ENCODE results near the gene GLI2. TPM values are rescaled to one million over a fixed set of nuclear protein-coding genes. Genes with fewer than 3 reads are reported as not detected.

GLI2 gene
- total and polyA plus RNA-seq, 12 donors = 0.37 to 1.7 (median 1.0) TPM

- no peak overlapping the region for H3K4me3 ChIP-seq
- no peak for TF ChIP-seq CTCF (IDR thresholded peaks at IDR 0.05)
- DNase-seq (peak in 1 of 2 donors; percentile 60), ATAC-seq (no peak)
- 83 to 89% methylated on average over 8 of the region's 8 CpGs for WGBS, 2 donors
- H3K27ac ChIP-seq = peak overlapping the region in 1 of 10 donors; percentile 65
- H3K9me3 ChIP-seq = no peaks in the 10 kb centered on the region
- no peaks in the 10 kb centered on the region for H3K36me3 ChIP-seq
- intact Hi-C loops (cut with DNase I) = no loop called here
- H3K4me1 ChIP-seq = peaks cover 7 to 62% (median 22%) of the 10 kb centered on the region in 9 donors
- H3K27me3 ChIP-seq = peaks cover 0 to 17% (median 5%) of the 10 kb centered on the region in 7 donors
These were observed 24.9 kb downstream of the GLI2 start for GRCh38 chr2:120760446-120761135.

- WGBS, 2 donors = 66 to 79% methylated on average over 8 of the region's 8 CpGs
- no peak for DNase-seq
These were observed 25.6 kb downstream of the GLI2 start for GRCh38 chr2:120761164-120761861.

GRCh38 chr2:120761911-120762310, 26.2 kb downstream of the GLI2 start:
- no peak overlapping the region for H3K27ac ChIP-seq
- H3K4me1 ChIP-seq = peaks cover 9 to 73% (median 29%) of the 10 kb centered on the region in 9 donors
- no peak for TF ChIP-seq CTCF (IDR thresholded peaks at IDR 0.05)
- no peak for DNase-seq
- H3K27me3 ChIP-seq = peaks cover 0 to 17% (median 5%) of the 10 kb centered on the region in 7 donors
- H3K4me3 ChIP-seq = no peak overlapping the region
- ATAC-seq = no peak
- intact Hi-C loops (cut with DNase I) = no loop called here
- no peaks in the 10 kb centered on the region for H3K9me3 ChIP-seq
- no peaks in the 10 kb centered on the region for H3K36me3 ChIP-seq
- WGBS, 2 donors = 93 to 96% methylated on average over 5 of the region's 5 CpGs

More at GRCh38 chr2:120761164-120761861, 25.6 kb downstream of the GLI2 start:
- intact Hi-C loops (cut with DNase I) = no loop called here
- H3K27ac ChIP-seq = no peak overlapping the region
- H3K36me3 ChIP-seq = no peaks in the 10 kb centered on the region
- no peaks in the 10 kb centered on the region for H3K9me3 ChIP-seq
- TF ChIP-seq CTCF (IDR thresholded peaks at IDR 0.05) = no peak
- no peak overlapping the region for H3K4me3 ChIP-seq
- ATAC-seq = no peak
- H3K4me1 ChIP-seq = peaks cover 8 to 67% (median 26%) of the 10 kb centered on the region in 9 donors
- H3K27me3 ChIP-seq = peaks cover 0 to 17% (median 5%) of the 10 kb centered on the region in 7 donors

GRCh38 chr2:120762341-120763061, 26.8 kb downstream of the GLI2 start:
- DNase-seq = no peak
- peaks cover 9 to 71% (median 29%) of the 10 kb centered on the region in 9 donors for H3K4me1 ChIP-seq
- no peak for ATAC-seq
- peak overlapping the region in 1 of 10 donors; percentile 2 for H3K27ac ChIP-seq
- no peak overlapping the region for H3K4me3 ChIP-seq
- WGBS, 2 donors = 89 to 95% methylated on average over 15 of the region's 15 CpGs
- intact Hi-C loops (cut with DNase I) = no loop called here
- no peak for TF ChIP-seq CTCF (IDR thresholded peaks at IDR 0.05)
- H3K27me3 ChIP-seq = peaks cover 0 to 14% (median 5%) of the 10 kb centered on the region in 7 donors
- no peaks in the 10 kb centered on the region for H3K9me3 ChIP-seq
- H3K36me3 ChIP-seq = no peaks in the 10 kb centered on the region

All from heart right ventricle (tissue), 16 donors.